OCI-LY7 (cell line): Measurements from ENCODE around the gene ITPKB.

Experiments
- CTCF ChIP-seq: fragments of 200-600 bp; sonication (generic); conservative IDR thresholded peaks from 2 replicates; pipeline ENCODE4 v1.5.1; 2014; ENCODE audit warnings: mild to moderate bottlenecking, antibody characterized with exemption, low read length, moderate library complexity, mixed read lengths
- EZH2phosphoT487 ChIP-seq: fragments of 200-600 bp; sonication (generic); IDR thresholded peaks from 2 replicates; pipeline ENCODE4 v1.6.1; 2018; ENCODE audit warnings: low read depth, borderline replicate concordance, mild to moderate bottlenecking, mixed run types, antibody characterized with exemption, low read length, moderate library complexity, mixed read lengths

GRCh38 chr1:226656201-226656600 lies 82.9 kb downstream of the ITPKB start:
- TF ChIP-seq CTCF (no peak), EZH2phosphoT487 (no peak)
